Measurements from ENCODE around the gene APELA.

The APELA gene

GRCh38 chr4:164866817-164867490 is 10.0 kb upstream of the APELA start:
- POLR2A ChIA-PET, result no interaction called here
- no peak for DNase-seq (ENCODE audit: extremely low spot score)
- no peak for TF ChIP-seq CTCF (IDR thresholded peaks at IDR 0.05; ENCODE audit: control extremely low read depth, extremely low read depth, low read depth, missing control alignments)
- CTCF ChIA-PET, result interaction anchor here (1.0 kb wide), 1 partner anchor 52 kb away, joined by 3 read pairs; no protein-coding TSS in a partner anchor

- no peak for DNase-seq (ENCODE audit: extremely low spot score)
- CTCF ChIA-PET, result interaction anchor here (1.0 kb wide), 1 partner anchor 53 kb away, joined by 3 read pairs; no protein-coding TSS in a partner anchor
- POLR2A ChIA-PET, result no interaction called here
- no peak for TF ChIP-seq CTCF (IDR thresholded peaks at IDR 0.05; ENCODE audit: control extremely low read depth, extremely low read depth, low read depth, missing control alignments)
Observed at GRCh38 chr4:164871673-164872072, 5.3 kb upstream of the APELA start.

- no peak for DNase-seq (ENCODE audit: extremely low spot score)
- ChIA-PET CTCF (no interaction called here), POLR2A (no interaction called here)
- TF ChIP-seq CTCF (IDR thresholded peaks at IDR 0.05; ENCODE audit: control extremely low read depth, extremely low read depth, low read depth, missing control alignments), result no peak
Observed at GRCh38 chr4:164872481-164872880, 4.5 kb upstream of the APELA start.

GRCh38 chr4:164874789-164875188 is 2.2 kb upstream of the APELA start:
- ChIA-PET CTCF (no interaction called here), POLR2A (no interaction called here)
- DNase-seq (ENCODE audit: extremely low spot score), result no peak
- TF ChIP-seq CTCF (IDR thresholded peaks at IDR 0.05; ENCODE audit: control extremely low read depth, extremely low read depth, low read depth, missing control alignments), result no peak

GRCh38 chr4:164880489-164881262 is 3.7 kb downstream of the APELA start:
- DNase-seq (ENCODE audit: extremely low spot score), result no peak
- ChIA-PET CTCF (interaction anchor here (1.4 to 1.6 kb wide), 2 partner anchors 15 to 100 kb away, joined by 3 to 4 read pairs; no protein-coding TSS in a partner anchor), POLR2A (no interaction called here)
- TF ChIP-seq CTCF (IDR thresholded peaks at IDR 0.05; ENCODE audit: control extremely low read depth, extremely low read depth, low read depth, missing control alignments), result no peak

- no peak for DNase-seq (ENCODE audit: extremely low spot score)
- TF ChIP-seq CTCF (IDR thresholded peaks at IDR 0.05; ENCODE audit: control extremely low read depth, extremely low read depth, low read depth, missing control alignments), result no peak
- POLR2A ChIA-PET, result no interaction called here
- CTCF ChIA-PET, result interaction anchor here (0.9 to 1.1 kb wide), 3 partner anchors 13 to 50 kb away, joined by 3 to 4 read pairs (median 3); no protein-coding TSS in a partner anchor
Observed at GRCh38 chr4:164888096-164888715, 11.2 kb downstream of the APELA start.

Measured in GM10248 (cell line).